GM23338 (cell line): ENCODE measurements around the gene COX4I1. TPM values are rescaled to one million over a fixed set of nuclear protein-coding genes. Genes with fewer than 3 reads are reported as not detected.

Experiments
- ATAC-seq: fragments of 200-7000 bp; cut with Tn5 transposase; 3 replicates; pipeline ENCODE4 v1.9.1; 2020
- DNase-seq: peaks from one replicate; pipeline ENCODE4 v3.0.0-alpha.2; 2015; ENCODE audit warnings: low spot score
- H2AFZ ChIP-seq: fragments of 200-600 bp; sonication (generic); 2 replicates; pipeline ENCODE4 v1.8.0; 2016; ENCODE audit warnings: antibody characterized with exemption, mild to moderate bottlenecking, moderate library complexity
- H3F3A ChIP-seq: fragments of 200-600 bp; sonication (generic); replicated peaks from 2 replicates; pipeline ENCODE4 v1.8.0; 2017; ENCODE audit warnings: antibody characterized with exemption, mixed run types, low read depth
- H3K27ac ChIP-seq: fragments of 200-600 bp; sonication (generic); 2 replicates; pipeline ENCODE4 v1.6.1; 2016; ENCODE audit warnings: low read depth
- H3K27me3 ChIP-seq: fragments of 200-600 bp; sonication (generic); 2 replicates; pipeline ENCODE4 v1.8.0; 2016; ENCODE audit warnings: mild to moderate bottlenecking, mixed run types, moderate library complexity; ENCODE audit not compliant: insufficient read depth
- H3K36me3 ChIP-seq: fragments of 200-600 bp; sonication (generic); 2 replicates; pipeline ENCODE4 v1.8.0; 2016; ENCODE audit warnings: mild to moderate bottlenecking; ENCODE audit not compliant: insufficient read depth
- H3K4me1 ChIP-seq: fragments of 200-600 bp; sonication (generic); 2 replicates; pipeline ENCODE4 v1.8.0; 2016; ENCODE audit warnings: mild to moderate bottlenecking, moderate library complexity; ENCODE audit not compliant: insufficient read depth
- H3K4me2 ChIP-seq: fragments of 200-600 bp; sonication (generic); 2 replicates; pipeline ENCODE4 v1.7.1; 2017; ENCODE audit warnings: mixed run types
- H3K4me3 ChIP-seq: fragments of 200-600 bp; sonication (generic); 2 replicates; pipeline ENCODE4 v1.6.1; 2016; ENCODE audit warnings: mixed run types
- H3K79me2 ChIP-seq: fragments of 200-600 bp; sonication (generic); replicated peaks from 2 replicates; pipeline ENCODE4 v1.8.0; 2017; ENCODE audit warnings: mild to moderate bottlenecking; ENCODE audit not compliant: insufficient read depth
- H3K9me2 ChIP-seq: fragments of 200-600 bp; sonication (generic); 2 replicates; pipeline ENCODE4 v1.8.0; 2017; ENCODE audit not compliant: insufficient read depth
- H4K20me1 ChIP-seq: fragments of 200-600 bp; sonication (generic); replicated peaks from 2 replicates; pipeline ENCODE4 v1.8.0; 2017; ENCODE audit warnings: mild to moderate bottlenecking; ENCODE audit not compliant: insufficient read depth
- H3K27ac Mint-ChIP-seq: 2 replicates; pipeline ENCODE4 v1.8.0; 2020; ENCODE audit warnings: inconsistent platforms, mild to moderate bottlenecking, moderate library complexity, mixed read lengths
- H3K27me3 Mint-ChIP-seq: 3 replicates; pipeline ENCODE4 v1.8.0; 2022; ENCODE audit warnings: low read depth, mild to moderate bottlenecking, moderate library complexity, mixed read lengths, inconsistent platforms; ENCODE audit not compliant: insufficient read depth, poor library complexity
- H3K36me3 Mint-ChIP-seq: 3 replicates; pipeline ENCODE4 v1.8.0; 2021; ENCODE audit warnings: low read depth, mild to moderate bottlenecking, inconsistent platforms, moderate library complexity, mixed read lengths
- H3K4me1 Mint-ChIP-seq: 3 replicates; pipeline ENCODE4 v1.8.0; 2020; ENCODE audit warnings: mild to moderate bottlenecking, inconsistent platforms, mixed read lengths
- H3K4me3 Mint-ChIP-seq: 3 replicates; pipeline ENCODE4 v1.8.0; 2021; ENCODE audit warnings: moderate library complexity, mild to moderate bottlenecking, inconsistent platforms, mixed read lengths
- H3K9me3 Mint-ChIP-seq: 3 replicates; pipeline ENCODE4 v1.8.0; 2020; ENCODE audit warnings: moderate library complexity, mild to moderate bottlenecking, inconsistent platforms, mixed read lengths
- EZH2 ChIP-seq: fragments of 200-600 bp; sonication (generic); IDR thresholded peaks from one replicate; pipeline ENCODE4 v1.8.0; 2017; ENCODE audit warnings: antibody characterized with exemption, mild to moderate bottlenecking, low read depth; ENCODE audit not compliant: unreplicated experiment
- NANOG ChIP-seq: IDR thresholded peaks from 2 replicates; pipeline ENCODE4 v1.6.1; 2016; ENCODE audit warnings: antibody characterized with exemption, borderline replicate concordance
- ZNF331 ChIP-seq: fragments of 250-450 bp; sonication (Bioruptor Pico); IDR thresholded peaks from 2 replicates; pipeline ENCODE4 v1.5.0; 2020; ENCODE audit warnings: low read depth, mild to moderate bottlenecking, moderate library complexity
- polyA plus RNA-seq: library from polyadenylated mRNA; unstranded; fragments of >200 nt; fragmentation: Nextera tagmentation; extraction: Ambion mirVana; gene quantifications from 2 replicates; pipeline ENCODE4 v1.2.1, GENCODE V29; 2016
- total RNA-seq: library from RNA; depleted of rRNA; stranded (reverse); fragments of >200 nt; shearing (Covaris generic); gene quantifications from 2 replicates; pipeline ENCODE4 v1.2.3, GENCODE V29; 2014
- TF ChIP-seq, protein P1 (sequence below): fragments of 250-450 bp; sonication (Bioruptor Pico); IDR thresholded peaks from 2 replicates; pipeline ENCODE4 v1.5.0; 2020; ENCODE audit warnings: mild to moderate bottlenecking, moderate library complexity
- TF ChIP-seq, protein P2 (sequence below): IDR thresholded peaks from 2 replicates; pipeline ENCODE4 v1.6.1; 2016; ENCODE audit warnings: antibody characterized with exemption

Gene COX4I1
- total and polyA plus RNA-seq, 2 experiments from 2014 or later, result 329 to 1,008 TPM

DNA sequence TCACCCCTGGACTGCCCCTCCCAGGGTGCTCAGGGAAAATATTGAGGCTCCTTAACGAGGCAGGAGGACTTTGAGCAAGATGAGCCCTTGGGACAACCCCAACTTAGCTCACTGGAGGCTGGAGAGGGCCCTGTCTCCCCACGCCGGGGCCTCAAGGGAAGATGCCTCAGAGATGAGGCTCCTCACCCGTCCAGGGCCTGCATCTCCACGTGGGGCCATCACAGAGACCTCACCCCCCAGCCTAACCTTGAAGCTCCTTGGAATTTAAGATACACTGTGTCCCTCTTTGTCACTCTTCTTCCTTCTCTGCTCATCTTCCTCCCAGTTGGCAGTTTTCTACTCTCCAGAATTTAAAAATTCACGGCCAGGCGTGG lies 11.2 kb downstream of the COX4I1 start:
- no peak overlapping the region for H3K4me3 Mint-ChIP-seq
- Histone ChIP-seq H3K79me2 (no peaks in the 10 kb centered on the region), H3K27ac (no peak overlapping the region), H3K4me3 (no peak overlapping the region), H3F3A (0 out of 2 replicates have a peak, but pooled peaks cover 3% of the 10 kb centered on the region), H2AFZ (no peak overlapping the region), H3K36me3 (peaks cover 13% of the 10 kb centered on the region), H3K4me2 (no peak overlapping the region), H3K4me1 (no peaks in the 10 kb centered on the region), H3K27me3 (no peaks in the 10 kb centered on the region; the same call in 1 of the 2 replicates), H3K9me2 (no peaks in the 10 kb centered on the region), H4K20me1 (no peaks in the 10 kb centered on the region)
- no peak for TF ChIP-seq NANOG
- TF ChIP-seq, protein P1, sequence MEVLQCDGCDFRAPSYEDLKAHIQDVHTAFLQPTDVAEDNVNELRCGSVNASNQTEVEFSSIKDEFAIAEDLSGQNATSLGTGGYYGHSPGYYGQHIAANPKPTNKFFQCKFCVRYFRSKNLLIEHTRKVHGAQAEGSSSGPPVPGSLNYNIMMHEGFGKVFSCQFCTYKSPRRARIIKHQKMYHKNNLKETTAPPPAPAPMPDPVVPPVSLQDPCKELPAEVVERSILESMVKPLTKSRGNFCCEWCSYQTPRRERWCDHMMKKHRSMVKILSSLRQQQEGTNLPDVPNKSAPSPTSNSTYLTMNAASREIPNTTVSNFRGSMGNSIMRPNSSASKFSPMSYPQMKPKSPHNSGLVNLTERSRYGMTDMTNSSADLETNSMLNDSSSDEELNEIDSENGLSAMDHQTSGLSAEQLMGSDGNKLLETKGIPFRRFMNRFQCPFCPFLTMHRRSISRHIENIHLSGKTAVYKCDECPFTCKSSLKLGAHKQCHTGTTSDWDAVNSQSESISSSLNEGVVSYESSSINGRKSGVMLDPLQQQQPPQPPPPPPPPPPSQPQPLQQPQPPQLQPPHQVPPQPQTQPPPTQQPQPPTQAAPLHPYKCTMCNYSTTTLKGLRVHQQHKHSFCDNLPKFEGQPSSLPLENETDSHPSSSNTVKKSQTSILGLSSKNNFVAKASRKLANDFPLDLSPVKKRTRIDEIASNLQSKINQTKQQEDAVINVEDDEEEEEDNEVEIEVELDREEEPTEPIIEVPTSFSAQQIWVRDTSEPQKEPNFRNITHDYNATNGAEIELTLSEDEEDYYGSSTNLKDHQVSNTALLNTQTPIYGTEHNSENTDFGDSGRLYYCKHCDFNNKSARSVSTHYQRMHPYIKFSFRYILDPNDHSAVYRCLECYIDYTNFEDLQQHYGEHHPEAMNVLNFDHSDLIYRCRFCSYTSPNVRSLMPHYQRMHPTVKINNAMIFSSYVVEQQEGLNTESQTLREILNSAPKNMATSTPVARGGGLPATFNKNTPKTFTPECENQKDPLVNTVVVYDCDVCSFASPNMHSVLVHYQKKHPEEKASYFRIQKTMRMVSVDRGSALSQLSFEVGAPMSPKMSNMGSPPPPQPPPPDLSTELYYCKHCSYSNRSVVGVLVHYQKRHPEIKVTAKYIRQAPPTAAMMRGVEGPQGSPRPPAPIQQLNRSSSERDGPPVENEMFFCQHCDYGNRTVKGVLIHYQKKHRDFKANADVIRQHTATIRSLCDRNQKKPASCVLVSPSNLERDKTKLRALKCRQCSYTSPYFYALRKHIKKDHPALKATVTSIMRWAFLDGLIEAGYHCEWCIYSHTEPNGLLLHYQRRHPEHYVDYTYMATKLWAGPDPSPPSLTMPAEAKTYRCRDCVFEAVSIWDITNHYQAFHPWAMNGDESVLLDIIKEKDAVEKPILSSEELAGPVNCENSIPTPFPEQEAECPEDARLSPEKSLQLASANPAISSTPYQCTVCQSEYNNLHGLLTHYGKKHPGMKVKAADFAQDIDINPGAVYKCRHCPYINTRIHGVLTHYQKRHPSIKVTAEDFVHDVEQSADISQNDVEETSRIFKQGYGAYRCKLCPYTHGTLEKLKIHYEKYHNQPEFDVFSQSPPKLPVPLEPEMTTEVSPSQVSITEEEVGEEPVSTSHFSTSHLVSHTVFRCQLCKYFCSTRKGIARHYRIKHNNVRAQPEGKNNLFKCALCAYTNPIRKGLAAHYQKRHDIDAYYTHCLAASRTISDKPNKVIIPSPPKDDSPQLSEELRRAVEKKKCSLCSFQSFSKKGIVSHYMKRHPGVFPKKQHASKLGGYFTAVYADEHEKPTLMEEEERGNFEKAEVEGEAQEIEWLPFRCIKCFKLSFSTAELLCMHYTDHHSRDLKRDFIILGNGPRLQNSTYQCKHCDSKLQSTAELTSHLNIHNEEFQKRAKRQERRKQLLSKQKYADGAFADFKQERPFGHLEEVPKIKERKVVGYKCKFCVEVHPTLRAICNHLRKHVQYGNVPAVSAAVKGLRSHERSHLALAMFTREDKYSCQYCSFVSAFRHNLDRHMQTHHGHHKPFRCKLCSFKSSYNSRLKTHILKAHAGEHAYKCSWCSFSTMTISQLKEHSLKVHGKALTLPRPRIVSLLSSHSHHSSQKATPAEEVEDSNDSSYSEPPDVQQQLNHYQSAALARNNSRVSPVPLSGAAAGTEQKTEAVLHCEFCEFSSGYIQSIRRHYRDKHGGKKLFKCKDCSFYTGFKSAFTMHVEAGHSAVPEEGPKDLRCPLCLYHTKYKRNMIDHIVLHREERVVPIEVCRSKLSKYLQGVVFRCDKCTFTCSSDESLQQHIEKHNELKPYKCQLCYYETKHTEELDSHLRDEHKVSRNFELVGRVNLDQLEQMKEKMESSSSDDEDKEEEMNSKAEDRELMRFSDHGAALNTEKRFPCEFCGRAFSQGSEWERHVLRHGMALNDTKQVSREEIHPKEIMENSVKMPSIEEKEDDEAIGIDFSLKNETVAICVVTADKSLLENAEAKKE, result no peak
- TF ChIP-seq EZH2, result no peak
- TF ChIP-seq, protein P2, sequence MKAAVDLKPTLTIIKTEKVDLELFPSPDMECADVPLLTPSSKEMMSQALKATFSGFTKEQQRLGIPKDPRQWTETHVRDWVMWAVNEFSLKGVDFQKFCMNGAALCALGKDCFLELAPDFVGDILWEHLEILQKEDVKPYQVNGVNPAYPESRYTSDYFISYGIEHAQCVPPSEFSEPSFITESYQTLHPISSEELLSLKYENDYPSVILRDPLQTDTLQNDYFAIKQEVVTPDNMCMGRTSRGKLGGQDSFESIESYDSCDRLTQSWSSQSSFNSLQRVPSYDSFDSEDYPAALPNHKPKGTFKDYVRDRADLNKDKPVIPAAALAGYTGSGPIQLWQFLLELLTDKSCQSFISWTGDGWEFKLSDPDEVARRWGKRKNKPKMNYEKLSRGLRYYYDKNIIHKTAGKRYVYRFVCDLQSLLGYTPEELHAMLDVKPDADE, result no peak
- no peak for TF ChIP-seq ZNF331 (CRISPR knock-in tag)
- ATAC-seq (no peak), DNase-seq (no peak)
- no peaks in the 10 kb centered on the region for H3K9me3 Mint-ChIP-seq
- H3K27me3 Mint-ChIP-seq, result peaks cover 11% of the 10 kb centered on the region
- peaks cover 24% of the 10 kb centered on the region for H3K36me3 Mint-ChIP-seq
- peaks cover 5% of the 10 kb centered on the region; the same call in 2 of the 3 replicates for H3K4me1 Mint-ChIP-seq
- no peak overlapping the region for H3K27ac Mint-ChIP-seq
